IMR-90 (cell line): Measurements from ENCODE around the gene CLBA1. TPM values are rescaled to one million over a fixed set of nuclear protein-coding genes. Genes with fewer than 3 reads are reported as not detected.

Experiments
- ATAC-seq: fragments of 200-7000 bp; cut with Tn5 transposase; 2 replicates; pipeline ENCODE4 v1.9.1; 2020; ENCODE audit warnings: low read depth, mild to moderate bottlenecking, moderate library complexity
- BruUV-seq: library from RNA; stranded (reverse); fragments of 400-500 nt; replicated peaks from 2 replicates; lab custom pipeline; 2021; lab: Mats Ljungman, UMichigan
- CTCF ChIA-PET: fragments of 300-600 bp; formaldehyde crosslinking; extraction: SDS; loops from one replicate; lab custom pipeline; 2021; ENCODE audit warnings: antibody characterized with exemption; lab: Yijun Ruan, JAX
- POLR2A ChIA-PET: fragments of 300-600 bp; sonication (Branson Sonifier 250); formaldehyde crosslinking; loops from one replicate; lab custom pipeline; 2022; ENCODE audit warnings: antibody characterized with exemption; ENCODE audit not compliant: unreplicated experiment; lab: Charles Lee
- DNase-seq: peaks from one replicate; pipeline ENCODE4 v3.0.0; 2013
- H2AFZ ChIP-seq: replicated peaks from 2 replicates; pipeline ENCODE3; 2013; ENCODE audit warnings: low read length, mild to moderate bottlenecking; ENCODE audit not compliant: poor library complexity
- H2AK5ac ChIP-seq: 2 replicates; pipeline ENCODE4 v1.6.1; 2013; ENCODE audit warnings: low read depth, low read length, inconsistent platforms
- H2AK9ac ChIP-seq: replicated peaks from 2 replicates; pipeline ENCODE3; 2013; ENCODE audit warnings: mild to moderate bottlenecking, low read depth, low read length, moderate library complexity; ENCODE audit not compliant: poor library complexity
- H2BK120ac ChIP-seq: 2 replicates; pipeline ENCODE4 v1.6.1; 2013; ENCODE audit warnings: low read depth, low read length, inconsistent platforms
- H2BK15ac ChIP-seq: 3 replicates; pipeline ENCODE4 v1.6.1; 2013; ENCODE audit warnings: low read depth, low read length, inconsistent platforms
- H2BK20ac ChIP-seq: 2 replicates; pipeline ENCODE4 v1.6.1; 2013; ENCODE audit warnings: low read depth, mild to moderate bottlenecking, inconsistent platforms, low read length, moderate library complexity
- H2BK5ac ChIP-seq: 2 replicates; pipeline ENCODE4 v1.6.1; 2013; ENCODE audit warnings: mild to moderate bottlenecking, low read depth, low read length, inconsistent platforms; ENCODE audit not compliant: poor library complexity, severe bottlenecking
- H3K14ac ChIP-seq: replicated peaks from 2 replicates; pipeline ENCODE4 v1.6.1; 2013; ENCODE audit warnings: low read depth, low read length, inconsistent platforms
- H3K18ac ChIP-seq: 2 replicates; pipeline ENCODE4 v1.6.1; 2013; ENCODE audit warnings: low read depth, low read length, control low read depth
- H3K23ac ChIP-seq: 2 replicates; pipeline ENCODE4 v1.6.1; 2013; ENCODE audit warnings: low read depth, low read length, inconsistent platforms
- H3K27ac ChIP-seq: 2 replicates; pipeline ENCODE4 v1.5.1; 2013; ENCODE audit warnings: mild to moderate bottlenecking, control low read depth, low read length; ENCODE audit not compliant: insufficient read depth
- H3K27me3 ChIP-seq: 2 replicates; pipeline ENCODE4 v1.6.1; 2013; ENCODE audit warnings: low read length; ENCODE audit not compliant: control insufficient read depth, insufficient read depth
- H3K36me3 ChIP-seq: 2 replicates; pipeline ENCODE4 v1.6.1; 2013; ENCODE audit warnings: low read length, mixed read lengths; ENCODE audit not compliant: control insufficient read depth, insufficient read depth
- H3K4ac ChIP-seq: 2 replicates; pipeline ENCODE4 v1.6.1; 2013; ENCODE audit warnings: low read depth, low read length, inconsistent platforms
- H3K4me1 ChIP-seq: 2 replicates; pipeline ENCODE4 v1.6.1; 2013; ENCODE audit warnings: low read length, mixed read lengths; ENCODE audit not compliant: control insufficient read depth, insufficient read depth
- H3K4me2 ChIP-seq: 2 replicates; pipeline ENCODE4 v1.6.1; 2013; ENCODE audit warnings: low read depth, mild to moderate bottlenecking, control low read depth, low read length, moderate library complexity
- H3K4me3 ChIP-seq: 2 replicates; pipeline ENCODE4 v1.5.1; 2013; ENCODE audit warnings: low read depth, mild to moderate bottlenecking, control low read depth, low read length, moderate library complexity; ENCODE audit not compliant: insufficient read depth
- H3K56ac ChIP-seq: 2 replicates; pipeline ENCODE4 v1.6.1; 2013; ENCODE audit warnings: low read length, inconsistent platforms; ENCODE audit not compliant: insufficient read depth; ENCODE audit errors: extremely low read depth
- H3K79me1 ChIP-seq, 2 experiments: 2 replicates each; pipeline ENCODE4 v1.6.1; 2013; ENCODE audit warnings: low read length in 2 of 2, inconsistent platforms in 1 of 2, low read depth in 1 of 2
- H3K9ac ChIP-seq: 2 replicates; pipeline ENCODE4 v1.6.1; 2013; ENCODE audit warnings: low read depth, low read length, control low read depth
- H3K9me1 ChIP-seq: 2 replicates; pipeline ENCODE4 v1.6.1; 2013; ENCODE audit warnings: low read length, inconsistent platforms; ENCODE audit not compliant: insufficient read depth
- H3K9me3 ChIP-seq: 2 replicates; pipeline ENCODE4 v1.6.1; 2013; ENCODE audit warnings: low read length; ENCODE audit not compliant: control insufficient read depth, insufficient read depth
- H4K20me1 ChIP-seq: 2 replicates; pipeline ENCODE4 v1.6.1; 2013; ENCODE audit warnings: low read length, inconsistent platforms; ENCODE audit not compliant: insufficient read depth
- H4K5ac ChIP-seq: 2 replicates; pipeline ENCODE4 v1.6.1; 2013; ENCODE audit warnings: mild to moderate bottlenecking, low read depth, low read length, control low read depth
- H4K8ac ChIP-seq, 2 experiments: 2 replicates each; pipeline ENCODE4 v1.6.1; 2013; ENCODE audit warnings: low read depth in 2 of 2, low read length in 2 of 2, control low read depth in 1 of 2, inconsistent platforms in 1 of 2
- H4K91ac ChIP-seq: 2 replicates; pipeline ENCODE4 v1.6.1; 2013; ENCODE audit warnings: low read depth, low read length, inconsistent platforms; ENCODE audit not compliant: insufficient read depth
- BHLHE40 ChIP-seq: fragments of 150-350 bp; IDR thresholded peaks from 2 replicates; pipeline ENCODE4 v1.6.1; 2016; ENCODE audit warnings: mild to moderate bottlenecking, low read depth, low read length
- CEBPB ChIP-seq: IDR thresholded peaks from 2 replicates; pipeline ENCODE4 v1.6.1; 2012; ENCODE audit warnings: low read depth, low read length, improper control_type of control experiment
- CHD1 ChIP-seq: IDR thresholded peaks from 2 replicates; pipeline ENCODE4 v1.6.1; 2012; ENCODE audit warnings: low read depth, low read length, improper control_type of control experiment
- FOS ChIP-seq: fragments of 150-350 bp; IDR thresholded peaks from 2 replicates; pipeline ENCODE4 v1.6.1; 2016; ENCODE audit warnings: low read depth, low read length
- MAFK ChIP-seq: IDR thresholded peaks from 2 replicates; pipeline ENCODE4 v1.6.1; 2012; ENCODE audit warnings: low read depth, low read length, improper control_type of control experiment
- MAZ ChIP-seq: IDR thresholded peaks from 2 replicates; pipeline ENCODE4 v1.6.1; 2012; ENCODE audit warnings: low read depth, mild to moderate bottlenecking, low read length, improper control_type of control experiment, moderate library complexity, borderline replicate concordance
- MXI1 ChIP-seq: IDR thresholded peaks from 2 replicates; pipeline ENCODE4 v1.6.1; 2012; ENCODE audit warnings: low read depth, mild to moderate bottlenecking, low read length, moderate library complexity, borderline replicate concordance
- NFE2L2 ChIP-seq: fragments of 150-350 bp; IDR thresholded peaks from 2 replicates; pipeline ENCODE4 v1.6.1; 2016; ENCODE audit warnings: low read depth, mild to moderate bottlenecking, low read length
- POLR2A ChIP-seq: IDR thresholded peaks from 2 replicates; pipeline ENCODE4 v1.6.1; 2012; ENCODE audit warnings: mild to moderate bottlenecking, low read depth, low read length
- RAD21 ChIP-seq: IDR thresholded peaks from 2 replicates; pipeline ENCODE4 v1.6.1; 2012; ENCODE audit warnings: low read length, improper control_type of control experiment
- RCOR1 ChIP-seq: IDR thresholded peaks from 2 replicates; pipeline ENCODE4 v1.6.1; 2012; ENCODE audit warnings: mild to moderate bottlenecking, low read length, improper control_type of control experiment; ENCODE audit not compliant: insufficient replicate concordance
- RFX5 ChIP-seq: IDR thresholded peaks from 2 replicates; pipeline ENCODE4 v1.8.0; 2012; ENCODE audit warnings: low read depth, mild to moderate bottlenecking, low read length, moderate library complexity
- SMC3 ChIP-seq: fragments of 150-350 bp; IDR thresholded peaks from 2 replicates; pipeline ENCODE4 v1.6.1; 2016; ENCODE audit warnings: low read depth, mild to moderate bottlenecking, antibody characterized with exemption, low read length, moderate library complexity
- WGBS, 2 experiments: methylation state at CpG; one replicate each; pipeline versions ENCODE4 v1.1.5 to v1.1.7; 2013; ENCODE audit warnings: missing lambda C conversion rate in 2 of 2; ENCODE audit not compliant: insufficient read length in 1 of 2; ENCODE audit errors: extremely low coverage in 2 of 2; 5-methylcytosine and 5-hydroxymethylcytosine counted together
- dilution Hi-C: fragments of 300-500 bp; cut with HindIII; formaldehyde crosslinking; loops from one replicate; pipeline ENCODE4 v1.14.3; 2018; ENCODE audit warnings: low sequenced_read_pairs; ENCODE audit not compliant: unreplicated experiment
- in situ Hi-C: fragments of 300-500 bp; cut with MboI; formaldehyde crosslinking; loops from 3 replicates; pipeline ENCODE4 v1.14.3; 2019; ENCODE audit warnings: low sequenced_read_pairs, inconsistent platforms, mixed read lengths
- intact Hi-C: fragments of 100-400 bp; cut with micrococcal nuclease; formaldehyde crosslinking; loops from 2 replicates; pipeline ENCODE4 v1.10.0; 2022
- polyA plus RNA-seq, 3 experiments: library from polyadenylated mRNA; depleted of rRNA; stranded (reverse); fragments of >200 nt; gene quantifications; 2 replicates each; pipeline ENCODE4 v1.2.3, GENCODE V29; 2012; ENCODE audit warnings: low replicate concordance in 1 of 3
- total RNA-seq: library from RNA; depleted of rRNA; stranded (reverse); fragments of >200 nt; gene quantifications from 2 replicates; pipeline ENCODE4 v1.2.3, GENCODE V29; 2012
- TF ChIP-seq, protein P1 (sequence below): fragments of 150-350 bp; IDR thresholded peaks from 2 replicates; pipeline ENCODE4 v1.6.1; 2017; ENCODE audit warnings: mild to moderate bottlenecking, antibody characterized with exemption, low read length, low read depth
- TF ChIP-seq, protein P2 (sequence below): conservative IDR thresholded peaks from 2 replicates; pipeline ENCODE4 v1.5.1; 2012; ENCODE audit warnings: mild to moderate bottlenecking, low read depth, low read length, improper control_type of control experiment
- TF ChIP-seq, protein P3 (sequence below): fragments of 150-350 bp; IDR thresholded peaks from 2 replicates; pipeline ENCODE4 v1.6.1; 2016; ENCODE audit warnings: low read depth, mild to moderate bottlenecking, low read length, moderate library complexity, borderline replicate concordance

CLBA1 gene
- total and polyA plus RNA-seq, 2 of the 4 experiments (the other 2 are of a cell fraction), result 2.7 to 6.2 TPM

DNA sequence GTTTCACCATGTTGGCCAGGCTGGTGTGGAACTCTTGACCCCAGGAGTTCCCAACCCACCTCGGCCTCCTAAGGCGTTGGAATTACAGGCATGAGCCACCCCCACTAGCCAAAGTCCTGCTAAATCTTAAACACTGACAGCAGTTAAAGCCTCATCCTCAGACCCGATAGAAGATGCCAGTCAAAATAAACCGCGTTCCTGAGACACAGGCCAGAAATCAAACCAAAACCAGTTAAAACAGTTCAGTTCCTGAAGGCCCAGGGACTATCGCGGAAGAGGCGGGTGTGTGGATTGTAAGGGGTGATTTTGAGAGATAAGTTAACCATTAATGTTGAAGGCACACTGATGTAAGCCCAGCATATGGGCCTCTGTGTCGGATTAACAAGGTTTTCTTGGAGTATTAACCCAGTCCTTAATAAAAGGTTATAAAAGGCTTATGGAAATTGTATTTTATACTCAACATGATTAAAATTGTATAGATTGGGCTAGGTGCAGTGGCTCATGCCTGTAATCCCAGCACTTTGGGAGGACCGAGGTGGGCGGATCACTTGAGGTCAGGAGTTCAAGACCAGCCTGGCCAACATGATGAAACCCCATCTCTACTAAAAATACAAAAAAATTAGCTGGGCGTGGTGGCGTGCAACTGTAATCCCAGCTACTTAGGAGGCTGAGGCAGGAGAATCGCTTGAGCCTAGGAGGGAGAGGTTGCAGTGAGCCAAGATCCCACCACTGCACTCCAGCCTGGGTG, 54.0 kb downstream of the CLBA1 start:
- Histone ChIP-seq H4K5ac (no peak overlapping the region), H3K27ac (no peak overlapping the region), H3K9me1 (no peaks in the 10 kb centered on the region), H3K18ac (no peak overlapping the region), H2BK5ac (no peak overlapping the region), H3K9me3 (no peaks in the 10 kb centered on the region; the same call in 1 of the 2 replicates), H2BK120ac (no peak overlapping the region), H3K14ac (no peak overlapping the region; the same call in 1 of the 2 replicates), H4K8ac (no peak overlapping the region), H3K4me3 (no peak overlapping the region), H3K56ac (no peak overlapping the region), H2BK15ac (no peak overlapping the region), H2AK5ac (no peak overlapping the region), H3K27me3 (peaks cover 8% of the 10 kb centered on the region), H3K36me3 (no peaks in the 10 kb centered on the region), H2AFZ (no peak overlapping the region), H3K4ac (no peak overlapping the region), H3K79me1 (no peaks in the 10 kb centered on the region), H3K4me1 (no peaks in the 10 kb centered on the region), H4K20me1 (no peaks in the 10 kb centered on the region), H4K91ac (no peak overlapping the region), H2AK9ac (no peak overlapping the region), H3K23ac (no peak overlapping the region), H2BK20ac (no peak overlapping the region), H3K4me2 (no peak overlapping the region), H3K9ac (no peak overlapping the region)
- DNase-seq (no peak), ATAC-seq (no peak)
- in situ Hi-C loops, result no loop called here
- BruUV-seq, result no TSS peak
- TF ChIP-seq MXI1 (no peak), CHD1 (no peak), BHLHE40 (no peak), MAFK (no peak), RAD21 (no peak), MAZ (no peak), RCOR1 (no peak), SMC3 (no peak), FOS (no peak), RFX5 (no peak), CEBPB (no peak), NFE2L2 (no peak), POLR2A (no peak)
- TF ChIP-seq, protein P1, sequence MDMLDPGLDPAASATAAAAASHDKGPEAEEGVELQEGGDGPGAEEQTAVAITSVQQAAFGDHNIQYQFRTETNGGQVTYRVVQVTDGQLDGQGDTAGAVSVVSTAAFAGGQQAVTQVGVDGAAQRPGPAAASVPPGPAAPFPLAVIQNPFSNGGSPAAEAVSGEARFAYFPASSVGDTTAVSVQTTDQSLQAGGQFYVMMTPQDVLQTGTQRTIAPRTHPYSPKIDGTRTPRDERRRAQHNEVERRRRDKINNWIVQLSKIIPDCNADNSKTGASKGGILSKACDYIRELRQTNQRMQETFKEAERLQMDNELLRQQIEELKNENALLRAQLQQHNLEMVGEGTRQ, result no peak
- TF ChIP-seq, protein P2, sequence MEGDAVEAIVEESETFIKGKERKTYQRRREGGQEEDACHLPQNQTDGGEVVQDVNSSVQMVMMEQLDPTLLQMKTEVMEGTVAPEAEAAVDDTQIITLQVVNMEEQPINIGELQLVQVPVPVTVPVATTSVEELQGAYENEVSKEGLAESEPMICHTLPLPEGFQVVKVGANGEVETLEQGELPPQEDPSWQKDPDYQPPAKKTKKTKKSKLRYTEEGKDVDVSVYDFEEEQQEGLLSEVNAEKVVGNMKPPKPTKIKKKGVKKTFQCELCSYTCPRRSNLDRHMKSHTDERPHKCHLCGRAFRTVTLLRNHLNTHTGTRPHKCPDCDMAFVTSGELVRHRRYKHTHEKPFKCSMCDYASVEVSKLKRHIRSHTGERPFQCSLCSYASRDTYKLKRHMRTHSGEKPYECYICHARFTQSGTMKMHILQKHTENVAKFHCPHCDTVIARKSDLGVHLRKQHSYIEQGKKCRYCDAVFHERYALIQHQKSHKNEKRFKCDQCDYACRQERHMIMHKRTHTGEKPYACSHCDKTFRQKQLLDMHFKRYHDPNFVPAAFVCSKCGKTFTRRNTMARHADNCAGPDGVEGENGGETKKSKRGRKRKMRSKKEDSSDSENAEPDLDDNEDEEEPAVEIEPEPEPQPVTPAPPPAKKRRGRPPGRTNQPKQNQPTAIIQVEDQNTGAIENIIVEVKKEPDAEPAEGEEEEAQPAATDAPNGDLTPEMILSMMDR, result no peak
- TF ChIP-seq, protein P3, sequence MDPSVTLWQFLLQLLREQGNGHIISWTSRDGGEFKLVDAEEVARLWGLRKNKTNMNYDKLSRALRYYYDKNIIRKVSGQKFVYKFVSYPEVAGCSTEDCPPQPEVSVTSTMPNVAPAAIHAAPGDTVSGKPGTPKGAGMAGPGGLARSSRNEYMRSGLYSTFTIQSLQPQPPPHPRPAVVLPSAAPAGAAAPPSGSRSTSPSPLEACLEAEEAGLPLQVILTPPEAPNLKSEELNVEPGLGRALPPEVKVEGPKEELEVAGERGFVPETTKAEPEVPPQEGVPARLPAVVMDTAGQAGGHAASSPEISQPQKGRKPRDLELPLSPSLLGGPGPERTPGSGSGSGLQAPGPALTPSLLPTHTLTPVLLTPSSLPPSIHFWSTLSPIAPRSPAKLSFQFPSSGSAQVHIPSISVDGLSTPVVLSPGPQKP, result no peak
- ChIA-PET CTCF (no interaction called here), POLR2A (no interaction called here)
- dilution Hi-C loops, result no loop called here
- 100% methylated on average over 2 of the region's 14 CpGs; no CpG with 5 or more reads in 1 of the 2 experiments for WGBS, 2 experiments
- intact Hi-C loops, result no loop called here
